Measurements from ENCODE around the gene RASGRF2.
"Not testable (repeated sequence)": the region's sequence is repeated elsewhere in the genome, so short reads cannot be mapped to it uniquely, and the experiment has no call there.

RASGRF2 gene

DNA sequence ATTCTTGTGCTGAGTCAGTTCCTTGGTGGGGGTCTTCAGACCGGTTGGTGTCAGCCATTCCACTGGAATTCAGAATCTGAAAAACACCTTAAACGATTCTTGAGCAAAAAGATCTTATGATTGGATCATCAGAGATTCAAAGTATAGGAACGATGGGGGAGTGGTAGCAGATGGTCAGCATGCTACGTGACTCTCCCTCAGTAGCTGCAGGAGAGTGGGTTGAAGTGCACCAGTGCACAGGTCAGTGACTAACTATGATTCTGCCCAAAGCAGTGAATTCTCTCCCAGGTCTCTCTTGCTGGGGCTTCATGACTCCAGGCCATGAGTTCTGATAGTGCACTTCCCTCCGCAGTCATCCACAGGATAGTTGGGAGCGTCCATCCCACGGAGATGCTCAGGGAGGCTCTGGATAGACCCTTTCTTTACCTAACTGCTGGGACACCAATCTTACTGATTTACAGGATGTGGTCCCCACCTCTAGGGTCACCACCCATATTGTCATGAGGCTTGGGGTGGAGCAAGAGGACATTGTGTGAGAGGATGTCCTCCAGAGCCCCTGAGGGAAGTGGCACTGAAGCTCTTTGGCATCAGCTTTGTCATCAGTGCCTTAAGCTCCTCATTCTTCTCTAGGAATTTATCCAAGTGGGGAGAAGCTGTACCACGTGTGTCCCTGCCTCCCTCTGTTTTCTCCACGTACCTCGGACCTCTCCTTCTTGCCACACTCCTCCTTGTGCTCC lies 62.0 kb downstream of the RASGRF2 start:
- H3K9ac ChIP-seq (ENCODE audit: insufficient read length) = no peak overlapping the region
- H3K4me3 ChIP-seq = no peak overlapping the region
- H3K9me3 ChIP-seq (ENCODE audit: low read depth, low read length) = no peaks in the 10 kb centered on the region
- no peak for DNase-seq (ENCODE audit: low read depth, low spot score)
- no peaks in the 10 kb centered on the region for H3K36me3 ChIP-seq (ENCODE audit: insufficient read depth, low read length)
- TF ChIP-seq FOXP2 (optimal IDR thresholded peaks at IDR 0.05; ENCODE audit: control extremely low read depth, extremely low read length, insufficient read depth) (no peak), EZH2 (IDR thresholded peaks at IDR 0.05) (no peak), POLR2AphosphoS5 (IDR thresholded peaks at IDR 0.05; ENCODE audit: borderline replicate concordance, low read depth, low read length) (no peak)
- H3K27ac ChIP-seq = no peak overlapping the region

DNA sequence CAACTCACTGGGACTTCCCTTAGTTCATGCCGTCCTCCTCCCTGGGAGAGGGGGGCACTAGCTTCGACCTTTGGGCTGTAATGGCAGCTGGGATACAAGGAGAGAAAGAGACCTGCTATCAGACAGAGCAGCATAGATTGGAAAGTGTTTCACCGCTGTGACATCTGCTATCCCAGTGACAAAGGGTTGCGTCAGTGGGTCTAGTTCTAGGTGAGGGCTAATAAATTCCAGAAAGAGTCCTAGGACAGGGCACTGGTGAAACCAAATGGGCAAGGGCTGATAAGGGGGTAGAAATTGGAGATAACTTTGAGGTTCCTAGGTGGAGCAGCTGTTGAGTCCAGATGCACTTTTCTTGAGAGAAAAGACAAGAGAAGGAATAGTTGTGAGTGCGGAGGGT lies 62.5 kb downstream of the RASGRF2 start:
- H3K9ac ChIP-seq (ENCODE audit: insufficient read length) = no peak overlapping the region
- no peaks in the 10 kb centered on the region for H3K36me3 ChIP-seq (ENCODE audit: insufficient read depth, low read length)
- no peak overlapping the region for H3K4me3 ChIP-seq
- no peak for DNase-seq (ENCODE audit: low read depth, low spot score)
- no peak for TF ChIP-seq POLR2AphosphoS5 (IDR thresholded peaks at IDR 0.05; ENCODE audit: borderline replicate concordance, low read depth, low read length)
- TF ChIP-seq FOXP2 (optimal IDR thresholded peaks at IDR 0.05; ENCODE audit: control extremely low read depth, extremely low read length, insufficient read depth) = no peak
- TF ChIP-seq EZH2 (IDR thresholded peaks at IDR 0.05) = no peak
- no peak overlapping the region for H3K27ac ChIP-seq
- H3K9me3 ChIP-seq (ENCODE audit: low read depth, low read length) = no peaks in the 10 kb centered on the region

GRCh38 chr5:81023261-81023970 lies 63.3 kb downstream of the RASGRF2 start:
- DNase-seq (ENCODE audit: low read depth, low spot score) = no peak
- no peak overlapping the region for H3K4me3 ChIP-seq
- no peaks in the 10 kb centered on the region for H3K9me3 ChIP-seq (ENCODE audit: low read depth, low read length)
- H3K9ac ChIP-seq (ENCODE audit: insufficient read length) = no peak overlapping the region
- TF ChIP-seq EZH2 (IDR thresholded peaks at IDR 0.05) (no peak), FOXP2 (optimal IDR thresholded peaks at IDR 0.05; ENCODE audit: control extremely low read depth, extremely low read length, insufficient read depth) (no peak), POLR2AphosphoS5 (IDR thresholded peaks at IDR 0.05; ENCODE audit: borderline replicate concordance, low read depth, low read length) (no peak)
- H3K36me3 ChIP-seq (ENCODE audit: insufficient read depth, low read length) = no peaks in the 10 kb centered on the region
- H3K27ac ChIP-seq = no peak overlapping the region

- no peak overlapping the region for H3K9ac ChIP-seq (ENCODE audit: insufficient read length)
- H3K27ac ChIP-seq = no peak overlapping the region
- H3K4me3 ChIP-seq = no peak overlapping the region
- no peak for DNase-seq (ENCODE audit: low read depth, low spot score)
- H3K9me3 ChIP-seq (ENCODE audit: low read depth, low read length) = no peaks in the 10 kb centered on the region
- TF ChIP-seq FOXP2 (optimal IDR thresholded peaks at IDR 0.05; ENCODE audit: control extremely low read depth, extremely low read length, insufficient read depth) (no peak), EZH2 (IDR thresholded peaks at IDR 0.05) (no peak), POLR2AphosphoS5 (IDR thresholded peaks at IDR 0.05; ENCODE audit: borderline replicate concordance, low read depth, low read length) (no peak)
- no peaks in the 10 kb centered on the region for H3K36me3 ChIP-seq (ENCODE audit: insufficient read depth, low read length)
Measured at GRCh38 chr5:81027481-81028058, 67.4 kb downstream of the RASGRF2 start.

GRCh38 chr5:81028888-81029287 lies 68.7 kb downstream of the RASGRF2 start:
- H3K4me3 ChIP-seq; H3K36me3 ChIP-seq (ENCODE audit: insufficient read depth, low read length); H3K27ac ChIP-seq; H3K9me3 ChIP-seq (ENCODE audit: low read depth, low read length); H3K9ac ChIP-seq (ENCODE audit: insufficient read length); DNase-seq (ENCODE audit: low read depth, low spot score): not testable (repeated sequence)

DNA sequence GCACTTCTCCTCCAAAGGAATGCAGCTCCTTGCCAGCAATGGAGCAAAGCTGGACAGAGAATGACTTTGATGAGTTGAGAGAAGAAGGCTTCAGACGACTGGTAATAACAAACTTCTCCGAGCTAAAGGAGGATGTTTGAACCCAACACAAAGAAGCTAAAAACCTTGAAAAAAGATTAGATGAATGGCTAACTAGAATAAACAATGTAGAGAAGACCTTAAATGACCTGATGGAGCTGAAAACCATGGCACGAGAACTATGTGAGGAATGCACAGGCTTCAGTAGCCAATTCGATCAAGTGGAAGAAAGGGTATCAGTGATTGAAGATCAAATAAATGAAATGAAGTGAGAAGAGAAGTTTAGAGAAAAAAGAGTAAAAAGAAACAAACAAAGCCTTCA lies 69.6 kb downstream of the RASGRF2 start:
- H3K27ac ChIP-seq; H3K36me3 ChIP-seq (ENCODE audit: insufficient read depth, low read length); H3K4me3 ChIP-seq; H3K9ac ChIP-seq (ENCODE audit: insufficient read length); H3K9me3 ChIP-seq (ENCODE audit: low read depth, low read length); DNase-seq (ENCODE audit: low read depth, low spot score): not testable (repeated sequence)

DNA sequence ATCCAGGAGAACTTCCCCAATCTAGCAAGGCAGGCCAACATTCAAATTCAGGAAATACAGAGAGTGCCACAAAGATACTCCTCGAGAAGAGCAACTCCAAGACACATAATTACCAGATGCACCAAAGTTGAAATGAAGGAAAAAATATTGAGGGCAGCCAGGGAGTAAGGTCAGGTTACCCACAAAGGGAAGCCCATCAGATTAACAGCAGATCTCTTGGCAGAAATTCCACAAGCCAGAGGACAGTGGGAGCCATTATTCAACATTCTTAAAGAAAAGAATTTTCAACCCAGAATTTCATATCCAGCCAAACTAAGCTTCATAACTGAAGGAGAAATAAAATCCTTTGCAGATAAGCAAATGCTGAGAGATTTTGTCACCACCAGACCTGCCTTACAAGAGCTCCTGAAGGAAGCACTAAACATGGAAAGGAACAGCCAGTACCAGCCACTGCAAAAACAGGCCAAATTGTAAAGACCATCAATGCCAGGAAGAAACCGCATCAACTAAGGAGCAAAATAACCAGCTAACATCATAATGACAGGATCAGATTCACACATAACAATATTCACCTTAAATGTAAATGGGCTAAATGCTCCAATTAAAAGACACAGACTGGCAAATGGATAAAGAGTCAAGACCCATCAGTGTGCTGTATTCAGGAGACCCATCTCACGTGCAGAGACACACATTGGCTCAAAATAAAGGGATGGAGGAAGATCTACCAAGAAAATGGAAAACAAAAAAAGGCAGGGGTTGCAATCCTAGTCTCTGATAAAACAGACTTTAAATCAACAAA lies 70.3 kb downstream of the RASGRF2 start:
- not testable (repeated sequence) for H3K27ac ChIP-seq; H3K4me3 ChIP-seq; H3K36me3 ChIP-seq (ENCODE audit: insufficient read depth, low read length)

DNA sequence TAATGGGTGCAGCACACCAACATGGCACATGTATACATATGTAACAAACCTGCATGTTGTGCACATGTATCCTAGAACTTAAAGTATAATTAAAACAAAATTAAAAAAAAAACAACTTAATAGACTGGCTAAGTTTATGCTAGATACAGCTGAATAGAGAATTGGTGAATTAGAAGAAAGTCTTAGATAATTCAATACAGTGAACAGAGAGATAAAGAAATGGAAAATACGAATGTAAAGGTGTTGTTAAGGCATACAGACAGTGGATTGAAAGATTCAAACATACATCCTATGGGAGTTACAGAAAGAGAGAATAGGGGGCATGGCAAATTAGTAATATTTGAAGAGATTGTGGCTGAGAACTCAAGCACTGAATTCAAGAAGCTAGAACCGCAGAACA lies 75.4 kb downstream of the RASGRF2 start:
- H3K9me3 ChIP-seq (ENCODE audit: low read depth, low read length) = no peaks in the 10 kb centered on the region
- no peak overlapping the region for H3K4me3 ChIP-seq
- H3K27ac ChIP-seq = no peak overlapping the region
- DNase-seq (ENCODE audit: low read depth, low spot score) = no peak
- no peaks in the 10 kb centered on the region for H3K36me3 ChIP-seq (ENCODE audit: insufficient read depth, low read length)
- TF ChIP-seq FOXP2 (optimal IDR thresholded peaks at IDR 0.05; ENCODE audit: control extremely low read depth, extremely low read length, insufficient read depth) (no peak), POLR2AphosphoS5 (IDR thresholded peaks at IDR 0.05; ENCODE audit: borderline replicate concordance, low read depth, low read length) (no peak), EZH2 (IDR thresholded peaks at IDR 0.05) (no peak)
- no peak overlapping the region for H3K9ac ChIP-seq (ENCODE audit: insufficient read length)

More for the DNA sequence above, 70.3 kb downstream of the RASGRF2 start:
- not testable (repeated sequence) for DNase-seq (ENCODE audit: low read depth, low spot score); H3K9ac ChIP-seq (ENCODE audit: insufficient read length); H3K9me3 ChIP-seq (ENCODE audit: low read depth, low read length)
